ENCODE data around the gene UBE2J2. TPM values are rescaled to one million over a fixed set of nuclear protein-coding genes. Genes with fewer than 3 reads are reported as not detected.

Gene UBE2J2
- total RNA-seq, 1 donor from 2014 or later = 50.5 TPM

DNA sequence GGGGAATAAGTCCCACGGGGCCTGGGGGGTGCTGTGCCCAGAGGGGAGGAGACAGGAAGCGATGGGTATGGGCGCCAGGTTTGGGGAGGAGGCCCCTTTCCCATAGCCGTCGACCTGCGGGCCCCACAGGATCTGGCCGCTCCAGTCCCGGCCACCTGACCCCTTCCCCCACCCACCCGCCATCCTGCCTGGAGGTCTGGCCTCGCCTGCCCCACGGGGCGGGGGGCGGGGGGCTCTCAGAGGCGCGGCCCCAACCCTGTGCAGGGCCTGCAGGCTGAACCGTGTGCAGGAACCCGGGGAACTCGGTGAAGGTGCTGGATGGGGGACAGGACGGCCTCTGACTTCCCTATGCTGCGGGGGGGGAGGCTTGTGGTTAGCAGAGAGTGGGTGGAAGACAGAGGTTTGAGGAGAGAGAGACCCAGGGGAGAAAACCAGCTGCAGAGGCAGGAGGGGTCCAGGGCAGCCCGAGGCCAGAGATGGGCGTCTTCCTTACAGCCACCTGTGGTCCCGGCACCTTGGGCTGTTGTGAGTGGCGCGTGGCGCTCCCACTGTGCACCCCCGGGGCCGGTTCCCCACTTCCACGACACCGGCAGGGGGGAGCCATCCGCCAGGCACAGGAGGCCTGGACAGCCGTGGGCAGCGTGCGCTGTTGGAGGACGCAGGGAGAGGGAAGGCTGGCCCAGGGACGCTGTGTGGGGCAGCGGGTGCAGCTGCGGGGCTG, 64.8 kb downstream of the UBE2J2 start:
- ATAC-seq (no peak), DNase-seq (ENCODE audit: low spot score) (no peak)
- intact Hi-C loops (cut with DNase I) = no loop called here

DNA sequence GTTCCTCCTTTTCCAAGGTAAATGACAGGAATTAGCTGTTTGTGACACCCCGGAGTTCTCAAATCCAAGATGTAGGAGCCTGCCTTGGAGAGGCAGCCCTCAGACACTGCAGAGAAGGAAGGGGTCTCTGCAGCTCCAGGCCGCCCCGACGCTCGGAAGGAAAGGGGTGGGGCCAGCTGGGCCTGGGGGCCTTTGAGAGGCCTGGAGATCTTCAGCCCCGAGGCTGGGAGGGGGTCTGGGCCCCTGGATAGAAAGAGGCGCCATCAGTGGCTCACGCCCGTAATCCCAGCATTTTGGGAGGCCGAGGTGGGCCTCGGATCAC, 66.1 kb downstream of the UBE2J2 start:
- DNase-seq (ENCODE audit: low spot score) (no peak), ATAC-seq (no peak)
- intact Hi-C loops (cut with DNase I) = no loop called here

DNA sequence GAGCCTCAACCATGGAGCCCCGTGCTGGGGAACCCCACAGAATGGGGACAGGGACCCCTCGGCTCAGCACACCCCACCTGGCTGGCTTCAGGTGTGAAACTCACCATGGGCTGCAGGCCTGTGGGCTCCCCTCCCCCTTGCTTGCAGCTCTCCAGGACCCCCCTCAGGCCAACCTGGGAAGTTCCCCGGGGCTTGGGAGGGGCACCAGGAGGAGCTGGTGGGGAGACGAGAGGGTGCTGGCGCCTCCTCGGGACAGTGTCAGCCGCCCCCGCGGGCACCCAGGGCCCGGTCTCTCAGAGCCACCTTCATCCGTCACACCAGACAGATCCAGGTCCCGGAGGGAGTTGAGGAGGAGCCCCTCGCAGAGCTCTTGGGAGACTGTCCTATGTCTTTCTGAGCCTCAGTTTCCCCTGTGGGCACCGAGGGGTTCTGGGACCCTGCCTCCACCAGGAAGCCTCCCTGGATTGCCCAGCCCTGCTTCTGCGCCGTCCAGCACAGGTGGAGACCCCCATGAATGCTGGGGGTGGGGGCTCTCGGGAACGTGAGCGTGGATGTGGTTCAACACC, 66.6 kb downstream of the UBE2J2 start:
- DNase-seq (ENCODE audit: low spot score) (no peak), ATAC-seq (no peak)
- intact Hi-C loops (cut with DNase I) = no loop called here

DNA sequence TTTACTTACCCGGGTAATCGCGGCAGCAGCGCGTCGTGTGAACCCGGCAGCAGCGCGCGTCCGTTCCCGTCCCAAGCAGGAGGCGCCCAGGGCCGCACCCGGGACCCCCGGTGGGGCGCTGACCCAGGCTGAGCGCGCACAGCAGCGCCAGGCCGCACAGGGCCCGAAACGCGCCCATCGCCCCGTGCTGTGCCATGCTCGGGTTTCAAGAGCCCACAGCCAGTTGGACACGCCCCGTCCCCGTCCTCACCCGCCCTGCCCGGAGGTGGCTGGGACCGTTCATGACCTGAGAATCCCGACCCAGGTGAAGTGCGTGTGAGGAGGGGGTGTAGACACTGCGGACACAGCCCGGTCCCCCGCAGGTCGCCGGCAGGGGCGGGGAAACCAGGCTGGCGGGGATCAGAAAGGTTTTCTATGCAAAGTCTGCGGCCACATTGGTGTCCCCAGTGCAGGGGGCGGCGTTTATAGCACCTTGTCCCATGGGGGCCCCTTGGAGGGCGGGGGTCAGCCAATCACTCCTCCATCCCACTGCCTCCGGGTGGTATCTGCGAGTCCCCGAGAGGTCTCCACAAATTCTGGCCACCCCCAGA, 67.2 kb downstream of the UBE2J2 start, which contains the start of gene TNFRSF18:
TSS of gene TNFRSF18 (minus strand) at position 217 of the 590 bp plus-strand sequence. CDS start at position 196, 21 bp downstream.
- intact Hi-C loops (cut with DNase I) = no loop called here
- no peak for DNase-seq (ENCODE audit: low spot score)
- ATAC-seq = no peak

DNA sequence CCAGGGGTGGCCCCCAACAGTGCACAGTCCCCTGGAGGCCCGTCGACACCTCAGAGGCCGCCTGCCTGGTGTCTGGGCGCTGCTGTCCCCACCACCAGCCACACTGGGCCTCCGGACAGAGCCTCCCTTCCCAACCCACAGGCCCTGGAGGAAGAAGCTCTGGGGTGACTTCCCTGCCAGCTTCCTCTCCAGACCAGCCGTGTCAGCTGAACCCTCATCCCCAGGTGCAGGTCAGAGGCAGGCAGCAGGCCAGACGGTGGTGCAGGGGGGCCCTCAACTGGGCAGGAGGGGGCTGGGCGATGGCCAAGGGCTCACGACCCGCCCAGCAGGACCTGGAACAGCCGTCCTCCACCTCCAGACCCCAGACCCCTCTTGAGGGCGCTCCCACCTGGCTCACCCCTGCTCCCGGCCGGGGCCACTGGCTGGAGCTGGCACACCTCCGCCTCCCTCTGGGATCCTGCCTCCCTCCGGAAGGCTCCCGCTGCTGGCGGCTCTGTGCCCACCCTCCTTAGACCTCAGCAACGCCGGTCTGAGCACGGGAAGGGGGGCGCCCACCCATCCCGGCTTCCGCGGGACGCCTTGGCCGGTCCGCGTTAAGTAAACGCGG, 67.8 kb downstream of the UBE2J2 start:
- ATAC-seq (no peak), DNase-seq (ENCODE audit: low spot score) (no peak)
- intact Hi-C loops (cut with DNase I) = no loop called here

DNA sequence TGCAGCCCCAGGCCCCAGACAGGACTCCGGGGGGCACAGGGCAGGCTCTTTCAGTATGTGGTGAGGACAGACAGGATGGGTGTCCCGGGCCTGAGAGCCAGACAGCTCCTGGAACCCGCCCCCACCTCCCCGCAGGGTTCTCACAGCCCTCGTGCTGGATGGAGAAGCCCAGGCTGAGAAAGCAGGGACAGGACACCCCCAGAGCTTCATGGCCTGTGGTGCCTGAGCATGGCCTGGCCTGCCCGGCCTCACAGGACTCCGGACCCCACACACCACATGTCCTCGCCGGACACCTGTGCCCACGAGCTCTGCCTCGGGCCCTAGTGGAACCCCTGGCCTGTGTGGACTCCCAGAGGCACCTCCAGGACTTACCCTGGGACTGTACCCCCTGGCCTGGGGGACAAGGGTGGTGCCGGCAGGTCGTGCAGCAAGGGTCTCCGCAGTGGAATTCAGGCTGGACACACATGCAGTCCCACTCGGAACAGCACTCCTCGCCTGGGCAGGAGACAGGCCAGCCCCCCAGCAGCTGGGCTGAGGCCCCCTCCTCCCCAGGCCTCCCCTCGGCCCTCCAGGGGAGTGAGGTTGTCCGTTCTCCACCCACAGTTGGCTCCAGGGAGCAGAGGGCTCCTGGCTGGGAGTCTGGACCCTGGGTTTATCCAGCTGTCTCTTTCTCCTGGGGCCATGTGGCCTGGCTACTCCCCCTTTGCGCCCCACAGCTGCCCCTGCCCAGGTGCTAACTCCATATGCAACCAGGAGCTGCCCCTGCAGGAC, 68.5 kb downstream of the UBE2J2 start:
- intact Hi-C loops (cut with DNase I) = no loop called here
- no peak for DNase-seq (ENCODE audit: low spot score)
- no peak for ATAC-seq

DNA sequence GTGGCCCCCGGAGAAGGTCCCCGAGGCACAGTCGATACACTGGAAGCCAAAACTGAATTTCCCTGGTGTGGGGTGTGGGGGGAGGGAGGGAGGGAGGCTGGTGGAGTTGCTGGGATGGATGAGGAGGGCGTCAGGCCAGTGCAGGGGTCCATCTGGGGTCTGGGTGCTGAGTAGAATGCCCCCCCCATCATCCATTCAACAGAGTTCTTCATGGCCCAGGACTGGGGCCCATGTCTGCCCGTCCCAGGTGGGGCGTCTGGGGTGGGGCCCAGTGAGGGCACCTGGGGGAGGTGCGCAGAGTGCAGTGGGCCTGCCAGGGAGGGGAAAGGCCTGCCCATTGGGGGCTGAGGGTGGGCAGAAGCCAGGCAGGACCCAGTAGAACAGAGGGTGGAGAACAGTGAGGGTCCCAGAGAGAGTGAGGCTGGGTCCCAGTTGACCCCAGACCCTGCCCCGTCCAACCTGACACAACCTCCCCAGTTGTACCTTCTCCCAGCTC, 69.2 kb downstream of the UBE2J2 start:
- intact Hi-C loops (cut with DNase I) = no loop called here
- DNase-seq (ENCODE audit: low spot score) = no peak

More for the DNA sequence above, 69.2 kb downstream of the UBE2J2 start:
- ATAC-seq = no peak

Small RNA genes lying within 50 kb of the gene (microRNA-seq; reads per million reads assigned to microRNA genes)
- gene MIR6726 = not detected
- gene MIR6727 = not detected

Other genes starting within 250 kb of the UBE2J2 start
- not detected for gene RNF223, start 199.5 kb downstream of the UBE2J2 start, total RNA-seq
- gene C1orf159, start 157.8 kb downstream of the UBE2J2 start, total RNA-seq = 12.0 TPM
- 0.71 TPM for gene TTLL10, start 100.0 kb downstream of the UBE2J2 start, total RNA-seq
- gene TNFRSF18, start 67.3 kb downstream of the UBE2J2 start, total RNA-seq = 0.58 TPM
- gene TNFRSF4, start 59.7 kb downstream of the UBE2J2 start, total RNA-seq = 2.5 TPM
- gene SDF4, start 41.9 kb downstream of the UBE2J2 start, total RNA-seq = 94.9 TPM
- 10.9 TPM for gene B3GALT6, start 41.6 kb downstream of the UBE2J2 start, total RNA-seq
- gene C1QTNF12, start 27.1 kb downstream of the UBE2J2 start, total RNA-seq = 3.5 TPM
- gene SCNN1D, start 6.6 kb upstream of the UBE2J2 start, total RNA-seq = 12.5 TPM
- 74.7 TPM for gene ACAP3, start 34.1 kb upstream of the UBE2J2 start, total RNA-seq
- 11.3 TPM for gene PUSL1, start 34.7 kb upstream of the UBE2J2 start, total RNA-seq
- gene INTS11, start 50.8 kb upstream of the UBE2J2 start, total RNA-seq = 111 TPM
- gene CPTP, start 50.9 kb upstream of the UBE2J2 start, total RNA-seq = 15.7 TPM
- 0.49 TPM for gene TAS1R3, start 57.4 kb upstream of the UBE2J2 start, total RNA-seq
- 91.4 TPM for gene DVL1, start 75.6 kb upstream of the UBE2J2 start, total RNA-seq
- gene MXRA8, start 84.7 kb upstream of the UBE2J2 start, total RNA-seq = 262 TPM
- gene AURKAIP1, start 101.4 kb upstream of the UBE2J2 start, total RNA-seq = 58.9 TPM
- 207 TPM for gene CCNL2, start 125.5 kb upstream of the UBE2J2 start, total RNA-seq
- 75.6 TPM for gene MRPL20, start 133.4 kb upstream of the UBE2J2 start, total RNA-seq
- gene ANKRD65, start 147.4 kb upstream of the UBE2J2 start, total RNA-seq = 11.2 TPM
- 175 TPM for gene VWA1, start 161.8 kb upstream of the UBE2J2 start, total RNA-seq
- 2.4 TPM for gene ATAD3C, start 175.8 kb upstream of the UBE2J2 start, total RNA-seq
- 28.6 TPM for gene ATAD3B, start 197.9 kb upstream of the UBE2J2 start, total RNA-seq
- gene ATAD3A, start 238.3 kb upstream of the UBE2J2 start, total RNA-seq = 19.4 TPM

Measured in sciatic nerve (tissue), 2 donors.